Measurements from ENCODE around the gene FBXO33. TPM values are rescaled to one million over a fixed set of nuclear protein-coding genes. Genes with fewer than 3 reads are reported as not detected.

The FBXO33 gene
- 10 to 100 TPM; 16.1 to 16.4 TPM for total RNA-seq

GRCh38 chr14:39432179-39432618 is at the start of gene FBXO33:
FBXO33 (minus strand) TSS chr14:39432433; CDS start chr14:39432162, 271 bp downstream.
- Mint-ChIP-seq H3K4me3 (peak within 1 kb of the TSS; percentile 100), H3K4me1 (ENCODE audit: low read depth) (peaks cover 35% of the 10 kb centered on the region), H3K27me3 (ENCODE audit: low read depth) (no peaks in the 10 kb centered on the region), H3K36me3 (ENCODE audit: low read depth) (peaks cover 6% of the 10 kb centered on the region), H3K27ac (peak within 1 kb of the TSS; percentile 100), H3K9me3 (no peaks in the 10 kb centered on the region)
- intact Hi-C loops (cut with micrococcal nuclease): loop anchor here (1.0 to 2.0 kb wide), 12 partner anchors 14 to 1367 kb away; partner anchors contain the start of genes GEMIN2, PNN, SEC23A and TRAPPC6B
- DNase-seq: peak; percentile 96
- CTCF ChIA-PET: interaction anchor here (0.8 to 2.0 kb wide), 4 partner anchors 10 to 250 kb away, joined by 3 to 11 read pairs (median 4); no protein-coding TSS in a partner anchor

GRCh38 chr14:39474416-39474911 is 42.2 kb upstream of the FBXO33 start:
- H3K27me3 Mint-ChIP-seq (ENCODE audit: low read depth): no peaks in the 10 kb centered on the region
- no peaks in the 10 kb centered on the region for H3K9me3 Mint-ChIP-seq
- H3K27ac Mint-ChIP-seq: no peak overlapping the region
- H3K4me3 Mint-ChIP-seq: no peak overlapping the region
- no peak for DNase-seq
- peaks cover 4% of the 10 kb centered on the region for H3K4me1 Mint-ChIP-seq (ENCODE audit: low read depth)
- peaks cover 8% of the 10 kb centered on the region for H3K36me3 Mint-ChIP-seq (ENCODE audit: low read depth)
- CTCF ChIA-PET: interaction anchor here (0.5 kb wide), 1 partner anchor 497 kb away, joined by 3 read pairs; no protein-coding TSS in a partner anchor
- intact Hi-C loops (cut with micrococcal nuclease): no loop called here

- no peak for DNase-seq
- no peak overlapping the region for H3K4me3 Mint-ChIP-seq
- CTCF ChIA-PET: interaction anchor here (0.6 to 3.9 kb wide), 3 partner anchors 240 to 1549 kb away, joined by 4 to 12 read pairs (median 4); no protein-coding TSS in a partner anchor
- H3K27me3 Mint-ChIP-seq (ENCODE audit: low read depth): no peaks in the 10 kb centered on the region
- H3K4me1 Mint-ChIP-seq (ENCODE audit: low read depth): peaks cover 4% of the 10 kb centered on the region
- no peak overlapping the region for H3K27ac Mint-ChIP-seq
- intact Hi-C loops (cut with micrococcal nuclease): no loop called here
- H3K36me3 Mint-ChIP-seq (ENCODE audit: low read depth): peaks cover 7% of the 10 kb centered on the region
- no peaks in the 10 kb centered on the region for H3K9me3 Mint-ChIP-seq
Observed at GRCh38 chr14:39472078-39472477, 39.8 kb upstream of the FBXO33 start.

GRCh38 chr14:39469094-39469710 is 37.0 kb upstream of the FBXO33 start:
- peaks cover 9% of the 10 kb centered on the region for H3K27me3 Mint-ChIP-seq (ENCODE audit: low read depth)
- H3K36me3 Mint-ChIP-seq (ENCODE audit: low read depth): peaks cover 7% of the 10 kb centered on the region
- no peak overlapping the region for H3K27ac Mint-ChIP-seq
- H3K4me3 Mint-ChIP-seq: no peak overlapping the region
- peak; percentile 70 for DNase-seq
- CTCF ChIA-PET: interaction anchor here (0.9 to 3.9 kb wide), 6 partner anchors 10 to 237 kb away, joined by 3 to 12 read pairs (median 5); no protein-coding TSS in a partner anchor
- intact Hi-C loops (cut with micrococcal nuclease): loop anchor here (1.0 to 2.0 kb wide), 3 partner anchors 36 to 362 kb away; partner anchors contain the start of gene FBXO33
- no peaks in the 10 kb centered on the region for H3K4me1 Mint-ChIP-seq (ENCODE audit: low read depth)
- peaks cover 2% of the 10 kb centered on the region for H3K9me3 Mint-ChIP-seq

- H3K4me1 Mint-ChIP-seq (ENCODE audit: low read depth): no peaks in the 10 kb centered on the region
- intact Hi-C loops (cut with micrococcal nuclease): loop anchor here (2.0 kb wide), 1 partner anchor 35 kb away; the partner anchor contains the start of gene FBXO33
Observed at GRCh38 chr14:39467889-39468524, 35.8 kb upstream of the FBXO33 start.

GRCh38 chr14:39459795-39460478 is 27.7 kb upstream of the FBXO33 start:
- no peaks in the 10 kb centered on the region for H3K9me3 Mint-ChIP-seq
- intact Hi-C loops (cut with micrococcal nuclease): no loop called here
- H3K4me3 Mint-ChIP-seq: no peak overlapping the region
- no peak for DNase-seq
- no peak overlapping the region for H3K27ac Mint-ChIP-seq
- peaks cover 3% of the 10 kb centered on the region for H3K4me1 Mint-ChIP-seq (ENCODE audit: low read depth)
- CTCF ChIA-PET: interaction anchor here (0.7 kb wide), 1 partner anchor 9 kb away, joined by 5 read pairs; no protein-coding TSS in a partner anchor
- H3K36me3 Mint-ChIP-seq (ENCODE audit: low read depth): no peaks in the 10 kb centered on the region
- H3K27me3 Mint-ChIP-seq (ENCODE audit: low read depth): peaks cover 8% of the 10 kb centered on the region

More at GRCh38 chr14:39467889-39468524, 35.8 kb upstream of the FBXO33 start:
- H3K36me3 Mint-ChIP-seq (ENCODE audit: low read depth): peaks cover 7% of the 10 kb centered on the region
- peaks cover 12% of the 10 kb centered on the region for H3K27me3 Mint-ChIP-seq (ENCODE audit: low read depth)
- DNase-seq: peak; percentile 64
- CTCF ChIA-PET: interaction anchor here (0.9 to 3.9 kb wide), 8 partner anchors 9 to 236 kb away, joined by 3 to 12 read pairs (median 5); no protein-coding TSS in a partner anchor
- no peak overlapping the region for H3K27ac Mint-ChIP-seq
- H3K4me3 Mint-ChIP-seq: no peak overlapping the region
- H3K9me3 Mint-ChIP-seq: peaks cover 2% of the 10 kb centered on the region

GRCh38 chr14:39456702-39457250 is 24.5 kb upstream of the FBXO33 start:
- no peak overlapping the region for H3K27ac Mint-ChIP-seq
- H3K4me1 Mint-ChIP-seq (ENCODE audit: low read depth): peaks cover 11% of the 10 kb centered on the region
- DNase-seq: no peak
- CTCF ChIA-PET: no interaction called here
- intact Hi-C loops (cut with micrococcal nuclease): no loop called here
- H3K36me3 Mint-ChIP-seq (ENCODE audit: low read depth): no peaks in the 10 kb centered on the region
- no peaks in the 10 kb centered on the region for H3K27me3 Mint-ChIP-seq (ENCODE audit: low read depth)
- no peaks in the 10 kb centered on the region for H3K9me3 Mint-ChIP-seq
- H3K4me3 Mint-ChIP-seq: no peak overlapping the region

- Mint-ChIP-seq H3K4me3 (no peak overlapping the region), H3K27ac (no peak overlapping the region), H3K9me3 (no peaks in the 10 kb centered on the region), H3K36me3 (ENCODE audit: low read depth) (no peaks in the 10 kb centered on the region), H3K4me1 (ENCODE audit: low read depth) (peaks cover 18% of the 10 kb centered on the region), H3K27me3 (ENCODE audit: low read depth) (no peaks in the 10 kb centered on the region)
- DNase-seq: no peak
- intact Hi-C loops (cut with micrococcal nuclease): loop anchor here (1.0 kb wide), 1 partner anchor 34 kb away; no protein-coding TSS in a partner anchor
- CTCF ChIA-PET: interaction anchor here (0.6 to 1.3 kb wide), 3 partner anchors 10 to 22 kb away, joined by 4 to 5 read pairs (median 4); no protein-coding TSS in a partner anchor
Observed at GRCh38 chr14:39454906-39455539, 22.8 kb upstream of the FBXO33 start.

GRCh38 chr14:39452680-39453079 is 20.4 kb upstream of the FBXO33 start:
- Mint-ChIP-seq H3K27ac (no peak overlapping the region), H3K36me3 (ENCODE audit: low read depth) (no peaks in the 10 kb centered on the region), H3K9me3 (no peaks in the 10 kb centered on the region), H3K27me3 (ENCODE audit: low read depth) (no peaks in the 10 kb centered on the region), H3K4me1 (ENCODE audit: low read depth) (peaks cover 35% of the 10 kb centered on the region), H3K4me3 (no peak overlapping the region)
- CTCF ChIA-PET: interaction anchor here (0.9 kb wide), 1 partner anchor 16 kb away, joined by 3 read pairs; no protein-coding TSS in a partner anchor
- intact Hi-C loops (cut with micrococcal nuclease): no loop called here
- DNase-seq: no peak

GRCh38 chr14:39451811-39452210 is 19.6 kb upstream of the FBXO33 start:
- Mint-ChIP-seq H3K27me3 (ENCODE audit: low read depth) (no peaks in the 10 kb centered on the region), H3K9me3 (no peaks in the 10 kb centered on the region), H3K4me3 (no peak overlapping the region), H3K27ac (no peak overlapping the region), H3K36me3 (ENCODE audit: low read depth) (no peaks in the 10 kb centered on the region), H3K4me1 (ENCODE audit: low read depth) (peaks cover 44% of the 10 kb centered on the region)
- CTCF ChIA-PET: no interaction called here
- intact Hi-C loops (cut with micrococcal nuclease): no loop called here
- no peak for DNase-seq

- CTCF ChIA-PET: no interaction called here
- Mint-ChIP-seq H3K9me3 (no peaks in the 10 kb centered on the region), H3K36me3 (ENCODE audit: low read depth) (no peaks in the 10 kb centered on the region), H3K4me1 (ENCODE audit: low read depth) (peaks cover 49% of the 10 kb centered on the region), H3K4me3 (no peak overlapping the region), H3K27ac (peak overlapping the region; percentile 14), H3K27me3 (ENCODE audit: low read depth) (no peaks in the 10 kb centered on the region)
- DNase-seq: no peak
- intact Hi-C loops (cut with micrococcal nuclease): loop anchor here (5.0 kb wide), 1 partner anchor 180 kb away; no protein-coding TSS in a partner anchor
Observed at GRCh38 chr14:39447175-39447661, 15.0 kb upstream of the FBXO33 start.
